WERI-Rb-1 (cell line): ENCODE data around the gene PREX1.

Experiments used
- DNase-seq: peaks from one replicate; pipeline ENCODE4 v3.0.0-alpha.2; 2020
- H3K27ac ChIP-seq: fragments of 250-450 bp; sonication (Bioruptor Pico); 2 replicates; pipeline ENCODE4 v1.5.1; 2020; ENCODE audit warnings: mild to moderate bottlenecking, moderate library complexity
- H3K27me3 ChIP-seq: fragments of 250-450 bp; sonication (Bioruptor Pico); 2 replicates; pipeline ENCODE4 v1.5.1; 2021; ENCODE audit warnings: mild to moderate bottlenecking, low read depth, moderate library complexity; ENCODE audit not compliant: insufficient read depth, severe bottlenecking
- H3K36me3 ChIP-seq: fragments of 250-450 bp; sonication (Bioruptor Pico); 2 replicates; pipeline ENCODE4 v1.5.1; 2020; ENCODE audit warnings: mild to moderate bottlenecking, moderate library complexity
- H3K4me3 ChIP-seq: 2 replicates; pipeline ENCODE4 v1.5.1; 2011; ENCODE audit warnings: low read depth, mild to moderate bottlenecking, control low read depth, low read length
- H3K9me3 ChIP-seq: fragments of 250-450 bp; sonication (Bioruptor Pico); 2 replicates; pipeline ENCODE4 v1.5.1; 2021; ENCODE audit warnings: mild to moderate bottlenecking, moderate library complexity; ENCODE audit not compliant: severe bottlenecking
- TF ChIP-seq, protein P1 (sequence below): IDR thresholded peaks from 2 replicates; pipeline ENCODE4 v1.5.1; 2011; ENCODE audit warnings: low read depth, mild to moderate bottlenecking, control low read depth, inconsistent platforms, low read length

Gene PREX1

DNA sequence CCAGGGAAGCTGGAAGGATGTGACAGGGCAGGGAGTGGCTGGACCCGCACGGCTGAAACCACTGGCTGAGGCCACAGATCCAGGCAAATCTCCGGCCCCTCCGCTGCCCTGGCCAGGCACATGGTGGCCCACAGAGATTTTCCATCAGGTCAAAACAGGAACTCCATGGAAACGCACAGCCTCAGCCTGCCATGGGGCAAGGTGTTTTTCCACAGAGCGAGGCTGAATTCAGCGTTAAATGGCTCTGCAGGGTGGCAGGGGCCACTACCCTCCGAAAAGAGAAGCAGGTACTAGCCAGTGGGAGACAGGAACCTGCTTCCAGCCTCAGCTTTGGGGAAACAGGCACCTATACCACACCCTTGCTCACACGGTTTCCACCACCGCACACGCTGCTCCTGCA is 53.1 kb downstream of the PREX1 start:
- peaks cover 2% of the 10 kb centered on the region for H3K9me3 ChIP-seq
- H3K27me3 ChIP-seq: no peaks in the 10 kb centered on the region
- H3K4me3 ChIP-seq: no peak overlapping the region
- no peak for DNase-seq
- H3K27ac ChIP-seq: no peak overlapping the region
- TF ChIP-seq, protein P1, sequence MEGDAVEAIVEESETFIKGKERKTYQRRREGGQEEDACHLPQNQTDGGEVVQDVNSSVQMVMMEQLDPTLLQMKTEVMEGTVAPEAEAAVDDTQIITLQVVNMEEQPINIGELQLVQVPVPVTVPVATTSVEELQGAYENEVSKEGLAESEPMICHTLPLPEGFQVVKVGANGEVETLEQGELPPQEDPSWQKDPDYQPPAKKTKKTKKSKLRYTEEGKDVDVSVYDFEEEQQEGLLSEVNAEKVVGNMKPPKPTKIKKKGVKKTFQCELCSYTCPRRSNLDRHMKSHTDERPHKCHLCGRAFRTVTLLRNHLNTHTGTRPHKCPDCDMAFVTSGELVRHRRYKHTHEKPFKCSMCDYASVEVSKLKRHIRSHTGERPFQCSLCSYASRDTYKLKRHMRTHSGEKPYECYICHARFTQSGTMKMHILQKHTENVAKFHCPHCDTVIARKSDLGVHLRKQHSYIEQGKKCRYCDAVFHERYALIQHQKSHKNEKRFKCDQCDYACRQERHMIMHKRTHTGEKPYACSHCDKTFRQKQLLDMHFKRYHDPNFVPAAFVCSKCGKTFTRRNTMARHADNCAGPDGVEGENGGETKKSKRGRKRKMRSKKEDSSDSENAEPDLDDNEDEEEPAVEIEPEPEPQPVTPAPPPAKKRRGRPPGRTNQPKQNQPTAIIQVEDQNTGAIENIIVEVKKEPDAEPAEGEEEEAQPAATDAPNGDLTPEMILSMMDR: no peak
- peaks cover 4% of the 10 kb centered on the region for H3K36me3 ChIP-seq

DNA sequence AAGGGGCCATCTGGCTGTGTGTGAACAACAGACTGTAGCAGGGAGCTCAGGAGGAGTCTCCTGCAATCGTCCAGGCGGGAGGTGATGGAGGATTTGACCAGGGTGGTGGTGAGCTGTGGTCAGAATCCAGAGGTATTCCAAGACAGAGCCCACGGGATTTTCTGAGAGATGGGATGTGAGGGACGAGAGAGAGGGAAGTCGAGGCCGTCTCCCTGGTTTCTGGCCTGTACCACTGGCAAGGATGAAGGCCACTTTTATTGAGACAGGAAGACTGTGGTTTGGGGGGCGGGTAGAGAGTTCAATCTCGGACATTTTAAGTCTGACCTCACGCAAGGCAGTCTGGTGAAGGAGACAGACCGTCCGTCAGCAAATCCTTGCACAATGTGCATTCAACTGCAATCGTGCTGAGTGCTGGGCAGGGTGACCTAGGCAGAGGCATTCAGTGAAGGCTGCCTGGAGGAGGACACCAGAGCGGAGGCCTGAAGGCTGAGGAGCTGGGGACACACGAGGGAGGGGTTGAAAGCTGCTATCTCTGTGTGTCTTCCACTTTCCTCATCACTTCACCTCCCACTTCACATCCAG is 53.9 kb downstream of the PREX1 start:
- TF ChIP-seq, protein P1: no peak
- Histone ChIP-seq H3K27ac (no peak overlapping the region), H3K27me3 (no peaks in the 10 kb centered on the region), H3K4me3 (no peak overlapping the region), H3K36me3 (no peaks in the 10 kb centered on the region; the same call in none of the 2 replicates), H3K9me3 (no peaks in the 10 kb centered on the region)
- DNase-seq: no peak

DNA sequence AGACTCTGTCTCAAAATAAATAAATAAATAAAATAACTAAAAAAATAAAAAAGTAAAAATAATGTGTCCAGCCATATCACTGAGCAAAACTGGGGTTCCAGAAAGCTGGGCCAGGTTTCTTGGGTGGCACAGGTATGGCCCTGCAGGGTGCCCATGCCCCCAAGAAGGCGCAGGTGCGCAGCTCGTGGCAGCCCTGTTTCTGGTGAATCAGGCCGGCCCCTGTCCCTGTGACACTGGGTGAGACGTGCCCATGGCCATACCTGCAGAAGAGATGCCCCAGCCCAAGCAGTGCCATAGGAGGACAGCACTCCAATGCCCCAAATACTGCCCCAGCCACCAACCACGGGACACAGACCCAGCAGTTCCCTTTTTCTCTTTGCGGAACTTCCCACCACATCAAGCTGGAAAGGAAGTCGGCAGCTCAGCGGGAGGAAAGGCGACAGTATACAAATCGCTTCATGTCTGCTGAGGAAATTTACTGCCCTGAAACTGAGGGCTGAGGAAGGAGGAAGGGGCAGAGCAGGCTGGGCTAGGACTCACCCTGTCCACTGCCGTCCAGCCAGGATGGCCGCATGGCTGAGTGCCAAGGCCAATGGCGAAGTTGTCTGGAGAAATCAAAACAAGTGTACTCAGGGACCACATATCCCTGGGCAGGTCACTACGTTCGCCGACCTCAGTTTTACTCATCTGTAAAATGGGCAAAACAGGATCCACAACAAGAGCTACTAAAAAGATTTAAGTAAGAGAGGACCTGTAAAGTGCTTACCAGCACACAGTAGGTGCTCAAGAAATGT is 55.4 kb downstream of the PREX1 start:
- no peak for DNase-seq
- no peaks in the 10 kb centered on the region for H3K9me3 ChIP-seq
- no peaks in the 10 kb centered on the region; the same call in 1 of the 2 replicates for H3K36me3 ChIP-seq
- H3K27ac ChIP-seq: no peak overlapping the region
- no peak overlapping the region for H3K4me3 ChIP-seq
- H3K27me3 ChIP-seq: no peaks in the 10 kb centered on the region
- TF ChIP-seq, protein P1: no peak

DNA sequence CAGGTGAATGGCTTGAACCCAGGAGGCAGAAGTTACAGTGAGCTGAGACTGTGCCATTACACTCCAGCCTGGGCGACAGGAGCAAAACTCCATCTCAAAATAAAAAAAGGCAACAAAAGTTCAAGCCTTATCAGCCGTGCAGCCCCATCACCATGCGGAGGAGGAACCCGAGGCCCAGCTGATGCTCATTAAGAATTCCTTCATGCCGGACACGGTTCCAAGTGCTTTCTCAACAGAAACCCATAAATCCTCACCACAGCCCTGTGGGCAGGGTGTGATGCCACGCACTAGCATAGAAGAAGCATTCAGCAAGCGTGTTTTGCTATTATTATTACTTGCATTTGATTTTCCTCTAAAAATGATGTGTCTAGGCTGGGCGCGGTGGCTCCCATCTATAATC is 56.3 kb downstream of the PREX1 start:
- no peak for DNase-seq
- Histone ChIP-seq H3K36me3 (no peaks in the 10 kb centered on the region; the same call in 1 of the 2 replicates), H3K4me3 (no peak overlapping the region), H3K27ac (no peak overlapping the region), H3K9me3 (no peaks in the 10 kb centered on the region), H3K27me3 (no peaks in the 10 kb centered on the region)
- TF ChIP-seq, protein P1: no peak

DNA sequence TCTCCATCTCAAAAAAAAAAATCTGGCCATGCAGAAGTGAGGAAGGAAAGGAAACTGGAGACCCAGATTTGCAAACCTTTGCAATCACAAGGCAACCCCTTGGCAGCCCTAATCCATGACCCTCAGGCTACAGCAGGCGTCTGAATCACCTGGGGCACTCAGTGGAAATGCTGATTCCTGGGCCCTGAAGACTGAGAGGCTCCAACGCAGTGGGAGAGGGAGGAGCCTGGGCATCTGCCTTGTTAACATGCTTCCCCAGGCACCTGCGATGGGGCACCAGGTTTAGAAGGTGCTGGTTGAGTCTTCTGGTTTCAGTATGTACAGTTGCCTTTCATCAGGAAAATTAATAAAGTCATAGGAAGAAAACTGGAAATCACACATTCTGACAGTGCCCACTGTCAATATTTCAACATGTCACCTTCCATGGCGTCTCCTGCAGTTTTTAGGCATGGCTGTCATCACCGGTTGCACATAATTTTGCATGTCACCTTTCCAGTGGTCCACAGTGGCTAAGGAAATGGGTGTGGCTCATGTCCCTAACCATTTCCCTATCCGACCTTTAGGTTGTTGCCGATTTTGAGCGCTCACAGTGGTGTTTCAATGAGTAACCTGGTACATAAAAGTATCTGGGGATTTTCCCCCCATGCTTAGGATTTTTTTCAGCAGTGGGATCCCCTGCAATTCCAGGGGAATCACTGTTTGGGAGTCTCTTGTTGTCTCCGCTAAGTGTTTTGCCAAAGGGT is 56.9 kb downstream of the PREX1 start:
- no peaks in the 10 kb centered on the region for H3K27me3 ChIP-seq
- no peak for DNase-seq
- no peaks in the 10 kb centered on the region; the same call in 1 of the 2 replicates for H3K36me3 ChIP-seq
- no peak overlapping the region for H3K27ac ChIP-seq
- no peak overlapping the region for H3K4me3 ChIP-seq
- TF ChIP-seq, protein P1: no peak
- H3K9me3 ChIP-seq: no peaks in the 10 kb centered on the region
